Stimulated activated CD8-positive, alpha-beta memory T cell treated with anti-CD3 and anti-CD28 coated beads, Interleukin-7, amount 100 ng/mL, for 1 hour (primary cell): ENCODE data around the gene FRYL.
"Not testable (repeated sequence)": the region's sequence is repeated elsewhere in the genome, so short reads cannot be mapped to it uniquely, and the experiment has no call there.

Experiments
- DNase-seq, 2 donors: peaks; one replicate each; pipeline ENCODE4 v3.0.0-alpha.2; 2020; ENCODE audit warnings: low read depth in 2 of 2

FRYL gene

DNA sequence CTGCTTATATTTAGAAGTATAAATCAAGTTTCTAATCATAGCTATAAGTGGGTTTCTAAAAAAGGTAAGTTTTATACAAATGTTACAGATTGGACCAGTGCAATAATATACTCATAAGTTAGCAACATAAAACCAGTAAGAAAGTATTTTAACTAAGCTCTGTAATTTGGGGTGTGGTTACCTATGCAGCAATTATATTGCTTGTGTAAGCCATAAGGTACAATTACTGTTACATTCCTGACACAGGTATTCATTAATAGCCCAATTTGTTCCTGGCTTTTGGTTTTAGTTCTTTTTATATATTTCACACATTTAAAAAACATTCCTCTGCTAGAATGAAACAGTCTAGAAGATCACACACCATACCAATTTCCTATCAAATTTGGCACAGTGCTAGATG lies 115.1 kb downstream of the FRYL start:
- no peak for DNase-seq

DNA sequence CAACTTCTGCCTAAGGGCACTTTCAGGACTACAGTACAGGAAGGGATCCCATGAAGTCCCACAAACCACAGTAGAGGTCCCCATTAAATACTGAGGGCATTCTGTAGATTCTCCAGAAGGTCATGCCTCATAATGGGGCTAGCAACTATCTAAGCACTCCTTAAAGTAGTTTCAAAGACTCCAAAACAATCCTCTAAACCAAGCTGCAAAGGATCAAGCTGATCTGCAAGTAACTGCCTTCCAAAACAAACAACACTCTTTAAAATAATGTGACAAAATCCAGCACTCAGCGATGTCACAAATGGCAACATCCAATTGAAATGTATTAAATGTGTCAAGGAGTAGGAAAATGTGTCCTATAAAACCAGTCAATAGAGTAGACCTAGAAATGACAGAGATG lies 118.7 kb downstream of the FRYL start:
- no peak for DNase-seq

DNA sequence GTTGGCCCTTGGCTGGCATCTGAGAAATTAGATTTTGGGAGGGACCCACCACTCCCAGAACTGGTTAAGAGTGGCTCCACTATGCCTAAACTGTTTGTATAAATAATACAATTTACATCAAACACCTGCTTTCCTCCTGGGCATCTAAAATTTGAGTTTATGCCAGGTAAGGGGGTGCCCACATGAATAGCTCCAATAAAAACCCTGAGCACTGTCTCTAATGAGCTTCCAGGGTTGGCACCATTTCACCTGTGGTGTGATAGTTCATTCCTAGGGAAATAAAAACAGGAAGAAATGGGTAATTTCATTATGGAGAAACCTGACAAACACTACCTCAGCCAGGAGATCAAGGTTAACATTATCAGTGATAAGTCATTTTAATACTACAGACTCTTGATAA lies 119.7 kb downstream of the FRYL start:
- no peak for DNase-seq

DNA sequence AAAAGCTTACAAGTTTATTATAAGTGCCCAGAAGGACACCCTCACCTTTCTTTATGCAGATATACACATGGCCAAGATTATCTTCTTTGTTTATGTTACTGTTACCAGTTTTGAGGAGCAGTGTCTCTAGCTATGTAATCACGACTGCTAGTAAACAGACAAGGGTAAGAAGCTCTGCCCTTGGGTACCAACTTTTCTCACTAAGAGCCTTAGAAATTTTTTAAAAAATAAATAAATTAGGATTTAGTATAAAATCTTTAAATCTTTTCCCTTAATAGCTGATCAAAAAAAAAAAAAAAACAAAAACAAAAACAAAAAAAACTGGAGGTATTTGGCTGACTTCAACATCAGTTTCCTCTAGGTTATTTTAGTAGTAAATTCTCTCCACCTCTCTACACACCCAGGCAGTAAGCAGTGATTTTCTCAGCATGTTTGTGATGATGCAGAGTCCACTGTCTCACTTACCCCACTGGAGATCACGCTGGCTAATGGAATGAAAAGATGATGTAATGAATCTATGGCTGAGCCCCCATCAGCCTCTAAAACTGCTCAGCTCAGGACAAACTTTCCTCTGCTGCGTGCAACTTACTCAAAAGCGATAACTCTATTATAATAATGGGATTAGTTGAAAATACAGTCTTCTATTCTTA lies 125.9 kb downstream of the FRYL start:
- no peak for DNase-seq

DNA sequence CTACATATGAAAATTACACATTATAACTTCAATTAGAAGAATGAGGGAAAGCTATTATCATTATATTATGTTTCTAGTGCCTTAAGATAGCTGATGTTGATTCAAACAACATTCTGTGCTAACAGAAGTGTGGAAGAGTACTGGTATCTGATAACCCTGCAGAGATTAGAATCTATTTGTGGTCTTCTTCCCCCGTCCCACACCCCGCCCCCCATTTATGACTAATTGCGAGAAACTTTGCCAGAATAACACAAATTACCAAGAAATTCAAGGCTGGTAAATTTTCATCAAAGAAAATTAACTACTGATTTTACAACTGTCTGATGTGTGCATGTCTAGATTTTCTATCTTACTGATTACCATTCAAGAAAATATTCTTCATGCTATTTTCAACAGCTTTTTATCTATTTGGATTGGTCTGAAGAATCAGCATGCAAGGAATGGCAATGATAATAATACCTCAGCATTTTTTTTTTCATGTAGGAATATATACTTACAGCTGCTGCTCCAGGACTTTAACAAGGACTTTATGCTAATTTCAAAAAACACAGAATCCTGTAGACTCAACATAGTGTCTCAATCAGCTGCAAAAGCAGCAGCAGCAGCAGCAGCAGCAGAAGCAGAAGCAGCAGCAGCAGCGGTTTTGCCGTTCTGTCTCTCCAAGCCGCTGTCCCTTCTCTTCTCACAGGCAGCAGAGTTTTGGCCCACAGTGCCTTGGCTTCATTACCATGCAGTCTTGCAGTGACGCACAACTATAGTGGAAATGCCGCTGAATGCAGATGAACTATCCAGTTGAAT lies 126.7 kb downstream of the FRYL start:
- no peak for DNase-seq

DNA sequence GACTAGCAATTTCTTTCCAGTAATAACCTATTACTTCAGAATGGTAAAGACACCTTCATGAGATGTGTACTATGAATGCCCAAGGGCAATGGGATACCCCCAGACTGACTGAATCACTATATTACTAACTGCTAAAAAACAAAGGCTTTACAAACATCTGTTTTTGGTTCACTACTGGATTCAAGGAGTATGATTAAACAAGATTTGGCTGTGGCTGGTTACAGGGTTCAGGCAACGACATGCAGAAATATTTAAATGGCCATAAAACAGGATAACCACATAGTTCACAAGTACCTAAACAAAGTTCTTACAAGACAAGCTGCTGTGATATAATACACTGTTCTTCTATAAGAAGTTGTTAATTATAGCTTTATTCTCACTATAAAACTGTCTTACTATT lies 128.2 kb downstream of the FRYL start:
- DNase-seq, result no peak

DNA sequence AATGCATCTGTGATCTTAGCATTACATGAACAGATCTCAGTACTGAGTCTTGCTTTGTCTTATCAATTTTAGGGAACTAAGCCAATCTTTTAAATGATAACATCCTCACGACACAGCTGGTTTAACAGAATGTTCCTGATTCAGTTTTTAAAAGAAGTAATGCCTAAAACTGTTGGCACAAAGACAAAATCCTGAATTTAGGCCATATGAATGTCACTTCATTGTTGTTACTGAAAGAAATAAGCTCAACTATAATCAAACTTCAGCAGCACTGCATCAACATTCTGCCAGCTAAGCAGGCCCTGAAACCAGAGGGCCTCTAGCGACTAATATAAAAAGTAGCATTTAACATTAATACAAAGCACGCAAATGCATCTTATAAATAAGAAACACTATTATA lies 130.6 kb downstream of the FRYL start:
- no peak for DNase-seq

DNA sequence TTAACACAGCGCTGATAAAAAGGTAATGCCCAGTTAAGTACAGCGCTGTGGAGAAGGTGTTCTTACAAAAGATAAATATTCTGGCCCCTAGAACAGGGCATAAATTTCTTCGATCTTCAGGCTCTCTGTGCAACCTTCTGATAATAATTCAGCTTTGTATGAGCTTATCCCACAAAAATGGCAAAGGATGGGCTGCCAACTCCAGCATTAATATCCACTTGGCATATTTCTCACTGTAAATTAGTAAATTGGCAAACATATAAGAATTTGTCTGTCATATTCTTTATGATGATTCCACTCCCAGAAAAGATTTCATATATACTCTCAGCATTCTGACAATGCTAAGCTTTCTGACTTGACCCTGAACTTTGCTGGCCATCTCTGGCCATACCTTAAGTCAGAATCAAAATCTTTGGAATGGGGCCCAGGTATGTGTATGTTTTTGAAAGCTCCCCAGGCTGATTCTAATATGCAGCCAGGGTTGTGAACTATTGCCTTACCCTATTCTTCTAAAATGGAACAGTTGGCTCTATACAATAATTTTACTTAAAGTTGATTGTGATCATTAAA lies 134.8 kb downstream of the FRYL start:
- no peak for DNase-seq

DNA sequence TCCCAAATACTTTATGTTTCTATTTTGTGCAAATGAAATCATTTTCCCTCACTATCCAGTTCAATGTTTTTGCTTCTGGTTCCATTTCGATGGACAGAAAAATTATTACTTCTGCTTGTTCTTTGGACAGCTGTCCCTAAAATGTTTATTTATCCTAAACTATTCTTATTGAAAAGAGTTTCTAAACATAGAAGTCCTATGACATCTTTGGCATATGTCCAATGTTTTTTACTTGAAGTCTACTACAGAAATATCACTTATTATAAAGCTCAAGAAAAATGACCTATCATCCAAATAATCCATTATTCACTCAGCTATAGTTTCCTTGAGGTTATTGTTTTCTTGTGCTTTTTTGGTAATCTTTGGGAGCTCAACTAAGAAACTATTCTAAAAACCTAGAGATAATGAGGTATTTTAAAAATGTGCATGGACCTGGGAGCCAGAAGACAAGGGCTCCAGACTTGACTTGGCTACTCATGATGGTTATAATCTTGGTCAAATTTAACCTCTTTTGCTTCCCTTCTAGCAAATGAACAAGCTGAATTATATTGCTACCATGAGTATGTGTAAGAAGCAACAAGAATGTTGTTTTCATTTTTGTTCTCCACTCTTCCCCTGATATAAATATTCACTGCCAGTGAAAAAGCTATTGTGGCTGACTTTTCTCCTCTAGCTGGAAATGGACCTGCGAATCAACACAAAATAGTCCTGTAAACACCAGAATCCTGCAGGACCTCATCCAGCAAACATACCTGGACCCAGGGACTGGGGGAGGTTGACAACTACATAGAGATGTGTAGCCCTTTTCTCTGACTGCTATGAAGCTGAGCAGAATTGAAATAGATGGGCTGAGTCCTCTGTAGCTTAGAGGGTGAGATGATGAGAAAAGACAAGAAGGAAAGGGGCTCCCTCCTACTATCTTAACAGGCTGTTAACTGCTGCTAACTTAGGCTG lies 137.4 kb downstream of the FRYL start:
- DNase-seq, result no peak

DNA sequence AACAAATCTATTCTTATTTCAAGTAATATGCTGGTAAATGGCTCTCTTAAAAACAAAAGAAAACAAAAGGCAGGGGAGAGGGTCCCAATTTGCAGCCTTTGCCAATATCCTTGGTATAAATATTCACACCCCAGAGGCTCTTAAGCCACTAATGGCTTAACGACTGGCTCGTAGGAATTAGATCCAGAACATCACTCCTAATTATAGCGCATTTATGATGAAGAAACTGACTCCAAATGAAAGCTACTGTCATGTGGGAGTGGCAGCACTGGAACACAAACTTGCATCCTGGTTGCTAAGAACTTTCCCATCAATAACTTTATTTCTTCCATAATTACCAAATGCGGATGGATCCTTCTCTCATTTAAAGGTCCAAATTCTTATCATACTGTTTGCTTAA lies 138.7 kb downstream of the FRYL start:
- DNase-seq, result no peak

DNA sequence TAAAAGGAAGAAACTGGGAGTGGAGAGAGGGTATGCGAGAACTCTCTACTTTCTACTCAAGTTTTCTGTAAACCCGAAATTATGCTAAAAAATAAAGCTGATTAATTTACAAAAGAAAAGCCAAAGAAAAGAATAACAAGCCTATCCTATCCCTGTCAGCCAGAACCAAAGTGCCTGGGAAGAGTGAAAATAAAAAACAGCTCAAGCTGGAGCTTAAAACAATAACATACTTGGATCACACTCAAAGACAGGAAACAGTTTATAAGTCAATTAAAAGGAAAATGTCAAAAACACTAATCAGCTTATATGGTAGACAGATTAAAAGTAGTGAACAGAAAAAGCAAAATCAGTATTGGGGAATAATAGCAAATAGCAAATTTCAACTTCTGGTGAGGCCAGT lies 139.4 kb downstream of the FRYL start:
- no peak for DNase-seq

DNA sequence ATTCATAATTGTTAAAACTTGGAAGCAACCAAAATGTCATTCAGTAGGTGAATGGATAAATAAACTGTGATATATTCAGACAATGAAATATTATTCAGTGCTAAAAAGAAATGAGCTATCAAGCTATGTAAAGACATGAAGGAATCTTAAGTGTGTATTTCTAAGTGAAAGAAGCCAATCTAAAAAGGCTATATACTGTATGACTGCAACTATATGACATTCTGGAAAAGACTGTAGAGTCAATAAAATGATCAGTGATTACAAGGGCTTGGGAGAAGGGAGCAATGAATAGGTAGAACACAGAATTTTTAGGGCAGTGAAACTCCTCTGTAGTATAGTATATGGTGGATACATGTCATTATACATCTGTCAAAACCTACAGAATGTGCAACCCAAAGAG lies 139.9 kb downstream of the FRYL start:
- DNase-seq, result no peak

DNA sequence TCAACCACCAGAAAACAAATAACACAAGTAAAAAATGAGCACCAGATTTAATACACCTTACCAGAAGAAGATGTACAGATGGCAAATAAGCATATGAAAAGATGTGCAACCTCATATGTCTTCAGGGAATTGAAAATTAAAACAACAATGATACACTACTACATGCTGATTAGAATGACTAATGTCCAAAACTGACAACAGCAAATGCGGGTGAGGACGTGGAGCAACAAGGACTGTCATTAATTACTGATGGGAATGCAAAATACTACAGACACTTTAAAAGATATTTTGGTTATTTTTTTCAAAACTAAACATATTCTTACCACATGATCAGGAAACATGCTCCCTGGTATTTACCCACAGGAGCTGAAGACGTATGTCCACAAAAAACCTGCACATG lies 140.3 kb downstream of the FRYL start:
- DNase-seq, result no peak

DNA sequence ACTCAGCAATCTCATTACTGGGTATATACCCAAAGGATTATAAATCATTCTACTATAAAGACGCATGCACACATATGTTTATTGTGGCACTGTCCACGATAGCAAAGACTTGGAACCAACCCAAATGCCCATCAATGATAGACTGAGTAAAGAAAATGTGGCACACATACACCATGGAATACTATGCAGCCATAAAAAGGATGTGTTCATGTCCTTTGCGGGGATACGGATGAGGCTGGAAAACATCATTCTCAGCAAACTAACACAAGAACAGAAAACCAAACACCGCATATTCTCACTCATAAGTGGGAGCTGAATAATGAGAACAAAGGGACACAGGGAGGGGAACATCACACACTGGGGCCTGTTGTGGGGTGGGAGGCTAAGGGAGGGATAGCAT lies 141.5 kb downstream of the FRYL start:
- DNase-seq, result not testable (repeated sequence)

DNA sequence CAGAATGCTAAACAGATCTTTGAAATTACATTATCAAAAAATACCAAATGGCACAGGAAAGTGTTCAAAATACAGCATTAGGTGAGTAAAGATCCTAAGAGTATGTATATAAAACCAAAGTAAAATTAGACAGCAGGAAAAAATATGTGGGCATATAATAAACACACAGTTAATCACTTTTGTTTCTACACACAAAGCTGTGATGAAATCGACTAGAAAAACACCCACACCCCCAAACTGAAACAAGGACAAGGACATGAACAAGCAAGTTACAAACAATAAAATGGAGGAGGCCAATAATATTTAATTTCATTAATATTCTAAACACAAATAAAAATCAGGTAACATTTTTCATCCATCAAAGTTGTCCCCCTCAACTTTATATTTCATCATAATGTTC lies 143.2 kb downstream of the FRYL start:
- DNase-seq, result no peak

DNA sequence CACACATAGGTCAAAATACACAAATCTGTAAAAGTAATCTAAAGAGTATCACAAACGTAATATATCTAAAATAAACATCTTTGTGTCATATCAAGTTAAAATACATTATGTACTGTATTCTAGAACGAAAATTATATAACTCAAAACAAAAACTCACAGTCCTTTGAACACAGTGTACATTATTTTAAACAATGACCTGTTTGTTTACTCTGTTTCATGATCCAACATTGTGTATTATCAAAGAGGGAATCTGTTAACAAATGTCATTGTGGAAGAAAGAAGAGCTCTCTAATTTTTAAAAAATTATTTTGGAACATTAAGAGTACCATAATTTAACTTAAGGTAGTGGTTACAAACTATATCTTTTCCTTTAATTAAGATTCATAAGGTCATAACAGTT lies 144.1 kb downstream of the FRYL start:
- no peak for DNase-seq

DNA sequence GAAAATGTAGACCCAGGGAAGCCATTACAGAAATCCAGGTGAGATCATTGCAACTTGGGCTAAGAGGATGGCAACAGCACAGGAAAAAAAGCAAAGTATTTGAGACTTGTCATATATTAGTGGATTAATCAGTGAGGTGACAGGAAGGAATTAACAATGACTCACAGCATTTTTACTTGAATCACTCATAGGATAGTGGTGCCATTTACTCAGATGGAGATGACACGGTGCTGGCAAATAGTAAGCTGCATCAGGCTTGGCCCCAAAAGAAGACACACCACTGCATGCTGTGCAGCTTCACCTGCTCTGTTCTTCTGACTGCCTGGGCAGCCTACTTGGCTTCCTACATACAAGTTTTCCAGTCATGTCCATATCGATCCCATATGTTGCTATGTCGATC lies 144.8 kb downstream of the FRYL start:
- DNase-seq, result no peak

DNA sequence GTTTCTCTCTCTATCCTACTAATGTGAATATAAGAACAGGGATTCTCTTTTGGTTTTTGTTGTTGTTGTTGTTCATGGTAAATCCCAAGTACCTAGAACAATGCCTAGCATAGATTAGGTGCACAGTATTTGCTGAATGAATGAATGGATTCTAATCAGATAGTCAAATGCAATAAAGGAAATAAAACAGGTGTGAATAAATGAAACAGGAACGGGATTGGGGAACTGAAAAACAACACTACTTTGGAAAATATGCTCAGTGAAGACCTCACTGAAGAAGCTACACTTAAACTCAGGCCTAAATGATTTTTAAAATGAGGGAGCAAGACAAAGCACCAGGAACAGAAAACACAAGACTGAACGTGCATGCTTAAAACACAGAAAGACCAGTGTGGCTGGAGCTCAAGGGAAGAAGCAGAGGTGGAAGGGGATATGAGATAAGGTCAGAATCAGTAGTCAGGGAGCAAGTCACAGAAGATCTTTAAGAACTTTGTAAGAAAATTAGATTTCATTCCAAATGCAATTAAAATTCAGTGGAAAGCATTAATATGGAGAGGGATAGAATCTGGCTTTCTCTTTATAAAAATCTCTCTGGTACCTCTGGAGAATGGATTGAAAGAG lies 145.3 kb downstream of the FRYL start:
- DNase-seq, result no peak

DNA sequence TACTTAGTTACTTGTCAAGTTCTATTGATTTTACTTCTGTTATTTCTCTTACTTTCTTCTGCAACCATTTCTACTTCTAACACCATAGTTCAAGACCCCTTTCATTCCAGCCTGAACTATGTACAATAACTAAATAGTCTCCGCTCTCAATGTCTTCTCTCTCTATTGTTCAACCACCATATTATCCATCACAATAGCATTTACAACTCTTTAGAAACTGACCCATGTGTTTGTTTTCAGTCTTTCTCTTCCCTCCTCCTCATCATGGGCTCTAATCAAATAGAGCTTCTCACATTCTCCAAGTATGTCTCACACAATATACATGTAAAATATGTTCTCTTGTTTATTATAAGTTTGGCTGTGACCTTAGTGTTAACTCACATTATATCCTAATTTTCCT lies 146.4 kb downstream of the FRYL start:
- DNase-seq, result no peak

DNA sequence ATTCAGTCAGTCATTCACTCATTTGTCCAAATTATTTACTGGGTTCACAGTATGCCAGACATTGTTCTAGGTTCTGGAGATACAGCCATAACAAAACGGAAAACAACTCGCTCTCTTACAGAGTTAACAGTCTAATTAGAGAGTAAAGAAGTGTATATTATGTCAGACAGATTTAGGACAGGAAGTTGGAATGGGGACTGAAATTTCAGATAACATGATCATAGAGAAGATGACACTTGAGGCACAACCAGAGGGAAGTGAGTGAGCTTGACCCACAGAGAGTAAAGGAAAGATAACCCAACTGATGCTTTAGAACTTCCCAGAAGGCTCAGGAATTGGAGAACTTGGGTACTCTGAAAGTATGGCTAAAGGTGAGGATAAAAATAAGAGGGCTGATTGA lies 150.6 kb downstream of the FRYL start:
- no peak for DNase-seq

DNA sequence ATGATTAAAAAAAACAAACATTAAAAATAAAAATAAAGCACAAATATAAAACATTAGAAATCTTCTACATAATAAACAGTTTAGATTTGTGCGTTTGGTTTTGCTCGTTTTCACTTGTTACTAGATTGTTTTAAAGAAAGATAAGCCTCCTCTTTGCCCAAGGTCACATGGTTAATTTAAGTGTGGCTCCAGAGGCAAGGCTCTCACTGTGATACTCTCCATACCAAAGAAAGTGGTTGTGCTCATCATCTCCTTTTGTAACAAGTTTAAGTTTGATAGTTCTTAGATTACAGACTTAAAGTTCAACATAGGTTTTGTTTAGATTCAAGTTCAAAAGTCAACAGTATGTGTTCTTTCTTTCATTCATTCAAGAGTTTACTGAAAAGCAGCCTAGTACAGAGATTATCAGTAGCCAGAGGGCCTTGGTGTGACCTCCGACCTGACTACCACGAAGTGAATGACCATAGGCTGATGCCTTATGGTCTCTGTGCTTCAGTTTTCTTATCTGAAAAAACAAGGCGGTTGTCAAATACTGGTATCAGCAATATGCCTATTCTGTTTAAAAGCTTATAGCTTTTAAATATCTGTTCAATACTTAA lies 156.8 kb downstream of the FRYL start:
- DNase-seq, result no peak
